ENCODE results near the gene SCARF2.

DNA sequence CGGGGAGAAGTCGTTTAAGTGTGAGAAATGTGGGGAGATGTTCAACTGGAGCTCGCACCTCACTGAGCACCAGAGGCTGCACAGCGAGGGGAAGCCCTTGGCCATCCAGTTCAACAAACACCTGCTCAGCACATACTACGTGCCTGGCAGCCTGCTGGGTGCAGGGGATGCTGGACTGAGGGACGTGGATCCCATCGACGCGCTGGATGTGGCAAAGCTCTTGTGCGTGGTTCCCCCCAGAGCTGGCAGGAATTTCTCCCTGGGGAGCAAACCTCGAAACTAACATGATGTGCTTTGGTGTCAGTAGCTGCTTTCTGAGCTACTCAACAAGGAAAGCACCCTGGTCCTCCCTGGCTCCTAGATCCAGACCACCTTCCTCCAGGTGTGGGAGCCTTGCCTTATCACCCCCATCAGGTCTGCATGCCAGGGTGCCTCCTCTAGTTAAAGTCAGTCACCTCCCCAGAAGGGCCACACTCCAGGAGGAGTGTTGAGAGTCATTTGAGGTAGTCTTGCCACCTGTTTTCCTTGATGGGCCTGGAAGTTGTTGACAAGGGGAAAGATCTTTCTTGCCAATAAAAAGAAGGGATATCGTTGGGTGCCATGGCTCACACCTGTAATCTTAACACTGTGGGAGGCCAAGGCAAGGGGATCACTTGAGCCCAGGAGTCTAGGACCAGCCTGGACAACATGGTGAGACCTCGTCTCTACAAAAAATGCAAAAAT lies 30.8 kb downstream of the SCARF2 start:
- TF ChIP-seq GATA2 (IDR thresholded peaks at IDR 0.05; ENCODE audit: low read depth, low read length) (no peak), GATA3 (IDR thresholded peaks at IDR 0.05; ENCODE audit: low read depth, low read length) (no peak)
